Colonic mucosa (tissue), 4 donors: ENCODE results near the gene INAFM1. TPM values are rescaled to one million over a fixed set of nuclear protein-coding genes. Genes with fewer than 3 reads are reported as not detected.
"Not testable (repeated sequence)": the region's sequence is repeated elsewhere in the genome, so short reads cannot be mapped to it uniquely, and the experiment has no call there.

Source experiments
- DNase-seq: peaks from one replicate; pipeline ENCODE4 v3.0.0-alpha.2; 2020
- H3K27ac ChIP-seq: fragments of 200-600 bp; one replicate; pipeline ENCODE4 v1.8.0; 2021
- H3K27me3 ChIP-seq: fragments of 200-600 bp; one replicate; pipeline ENCODE4 v1.8.0; 2021
- H3K36me3 ChIP-seq: fragments of 200-600 bp; one replicate; pipeline ENCODE4 v1.8.0; 2021
- H3K4me1 ChIP-seq: fragments of 200-600 bp; one replicate; pipeline ENCODE4 v1.8.0; 2021; ENCODE audit warnings: mild to moderate bottlenecking
- H3K4me3 ChIP-seq: fragments of 200-600 bp; one replicate; pipeline ENCODE4 v1.8.0; 2021
- H3K9ac ChIP-seq, 2 donors: one replicate each; pipeline ENCODE4 v1.7.0; 2013; ENCODE audit warnings: control low read depth in 2 of 2, low read depth in 2 of 2, low read length in 2 of 2
- H3K9me3 ChIP-seq: fragments of 200-600 bp; one replicate; pipeline ENCODE4 v1.8.0; 2021
- CTCF ChIP-seq: fragments of 200-600 bp; IDR thresholded peaks from one replicate; pipeline ENCODE4 v1.8.0; 2022; ENCODE audit warnings: antibody characterized with exemption, mild to moderate bottlenecking
- intact Hi-C: fragments of 100-400 bp; cut with DNase I; formaldehyde crosslinking; loops from one replicate; pipeline ENCODE4 v1.14.1; 2022
- total RNA-seq, 2 donors: library from RNA; stranded (reverse); fragmentation: NEBNext Ultra II Directional in 1 of 2; extraction: Animal tissue kit (Norgen Biotek cat#: 25700) in 1 of 2; gene quantifications; one replicate each; pipeline ENCODE4 v1.2.1, GENCODE V29; 2021
- donor health status: healthy.
- donor health status: DM: no; HTN: no; CAD: no.
- donor health status: DM: no; HTN: no; CAD: no.

Gene INAFM1
- total RNA-seq, 2 donors from 2014 or later, result 12.8 to 19.6 TPM

- no peak overlapping the region for H3K4me3 ChIP-seq
- H3K36me3 ChIP-seq, result peaks cover under 1% of the 10 kb centered on the region
- intact Hi-C loops, result no loop called here
- no peak for TF ChIP-seq CTCF
- H3K27me3 ChIP-seq, result no peaks in the 10 kb centered on the region
- H3K27ac ChIP-seq, result no peak overlapping the region
- no peaks in the 10 kb centered on the region for H3K9me3 ChIP-seq
- no peaks in the 10 kb centered on the region for H3K4me1 ChIP-seq
- no peak overlapping the region for H3K9ac ChIP-seq
- DNase-seq, result no peak
Observed at GRCh38 chr19:47258895-47259555, 15.7 kb upstream of the INAFM1 start.

- no peaks in the 10 kb centered on the region for H3K4me1 ChIP-seq
- TF ChIP-seq CTCF, result no peak
- H3K36me3 ChIP-seq, result peaks cover 9% of the 10 kb centered on the region
- DNase-seq, result no peak
- H3K27me3 ChIP-seq, result no peaks in the 10 kb centered on the region
- intact Hi-C loops, result no loop called here
- H3K9ac ChIP-seq, result no peak overlapping the region
- H3K9me3 ChIP-seq, result no peaks in the 10 kb centered on the region
- no peak overlapping the region for H3K27ac ChIP-seq
- no peak overlapping the region for H3K4me3 ChIP-seq
Observed at GRCh38 chr19:47260476-47260875, 14.2 kb upstream of the INAFM1 start.

- intact Hi-C loops, H3K9me3 ChIP-seq, H3K27me3 ChIP-seq, H3K9ac ChIP-seq, H3K27ac ChIP-seq, DNase-seq, H3K4me3 ChIP-seq, H3K36me3 ChIP-seq, H3K4me1 ChIP-seq: not testable (repeated sequence)
Observed at GRCh38 chr19:47261946-47262793, 12.5 kb upstream of the INAFM1 start.

GRCh38 chr19:47264629-47265028 lies 10.1 kb upstream of the INAFM1 start:
- Histone ChIP-seq H3K4me3 (no peak overlapping the region), H3K9me3 (no peaks in the 10 kb centered on the region), H3K4me1 (no peaks in the 10 kb centered on the region), H3K27ac (no peak overlapping the region), H3K9ac (no peak overlapping the region), H3K36me3 (peaks cover 9% of the 10 kb centered on the region), H3K27me3 (no peaks in the 10 kb centered on the region)
- no peak for TF ChIP-seq CTCF
- intact Hi-C loops, result no loop called here
- no peak for DNase-seq

- Histone ChIP-seq H3K4me1 (no peaks in the 10 kb centered on the region), H3K9ac (no peak overlapping the region), H3K9me3 (no peaks in the 10 kb centered on the region), H3K36me3 (peaks cover 9% of the 10 kb centered on the region), H3K27me3 (no peaks in the 10 kb centered on the region), H3K4me3 (no peak overlapping the region), H3K27ac (no peak overlapping the region)
- DNase-seq, result no peak
- intact Hi-C loops, result no loop called here
- TF ChIP-seq CTCF, result no peak
Observed at GRCh38 chr19:47266401-47266941, 8.2 kb upstream of the INAFM1 start.
